Parathyroid adenoma (tissue), 2 donors: Measurements from ENCODE around the gene IRF3.
A peak's percentile ranks its signal among the peaks of the same experiment; 100 is the strongest.

Experiments used
- H2AFZ ChIP-seq: fragments of 300-600 bp; sonication (generic); one replicate; pipeline ENCODE4 v1.7.0; 2017; ENCODE audit warnings: antibody characterized with exemption, mild to moderate bottlenecking
- H3K27ac ChIP-seq: fragments of 300-600 bp; sonication (generic); one replicate; pipeline ENCODE4 v1.7.0; 2017
- H3K27me3 ChIP-seq: fragments of 300-600 bp; sonication (generic); one replicate; pipeline ENCODE4 v1.7.0; 2017; ENCODE audit warnings: low read length; ENCODE audit not compliant: control insufficient read depth, insufficient read depth
- H3K36me3 ChIP-seq: fragments of 300-600 bp; sonication (generic); one replicate; pipeline ENCODE4 v1.7.0; 2017; ENCODE audit warnings: low read length; ENCODE audit not compliant: control insufficient read depth, insufficient read depth
- H3K4me1 ChIP-seq: fragments of 300-600 bp; sonication (generic); one replicate; pipeline ENCODE4 v1.7.0; 2017; ENCODE audit warnings: control low read depth
- H3K4me2 ChIP-seq: fragments of 300-600 bp; sonication (generic); one replicate; pipeline ENCODE4 v1.7.0; 2017; ENCODE audit warnings: low read length
- H3K4me3 ChIP-seq: fragments of 300-600 bp; sonication (generic); one replicate; pipeline ENCODE4 v1.7.0; 2017; ENCODE audit warnings: low read depth, low read length
- H3K79me2 ChIP-seq: fragments of 300-600 bp; sonication (generic); one replicate; pipeline ENCODE4 v1.7.0; 2017; ENCODE audit warnings: control low read depth
- H3K9ac ChIP-seq: fragments of 300-600 bp; sonication (generic); one replicate; pipeline ENCODE4 v1.7.0; 2017; ENCODE audit warnings: mild to moderate bottlenecking
- H3K9me3 ChIP-seq: fragments of 300-600 bp; sonication (generic); one replicate; pipeline ENCODE4 v1.7.0; 2017; ENCODE audit warnings: low read length; ENCODE audit not compliant: control insufficient read depth
- CTCF ChIP-seq: fragments of 300-600 bp; sonication (generic); IDR thresholded peaks from one replicate; pipeline ENCODE4 v1.7.0; 2017; ENCODE audit warnings: antibody characterized with exemption, mild to moderate bottlenecking
- donor health status: primary hyperparathyroidism.

Gene IRF3

GRCh38 chr19:49684983-49685553, 19.4 kb upstream of the IRF3 start:
- no peak for TF ChIP-seq CTCF
- H3K9me3 ChIP-seq, result no peaks in the 10 kb centered on the region
- no peaks in the 10 kb centered on the region for H3K27me3 ChIP-seq
- H3K4me2 ChIP-seq, result no peak overlapping the region
- H2AFZ ChIP-seq, result no peak overlapping the region
- no peak overlapping the region for H3K4me3 ChIP-seq
- H3K4me1 ChIP-seq, result peaks cover 6% of the 10 kb centered on the region
- no peak overlapping the region for H3K9ac ChIP-seq
- H3K79me2 ChIP-seq, result peaks cover 16% of the 10 kb centered on the region
- H3K27ac ChIP-seq, result no peak overlapping the region
- no peaks in the 10 kb centered on the region for H3K36me3 ChIP-seq

DNA sequence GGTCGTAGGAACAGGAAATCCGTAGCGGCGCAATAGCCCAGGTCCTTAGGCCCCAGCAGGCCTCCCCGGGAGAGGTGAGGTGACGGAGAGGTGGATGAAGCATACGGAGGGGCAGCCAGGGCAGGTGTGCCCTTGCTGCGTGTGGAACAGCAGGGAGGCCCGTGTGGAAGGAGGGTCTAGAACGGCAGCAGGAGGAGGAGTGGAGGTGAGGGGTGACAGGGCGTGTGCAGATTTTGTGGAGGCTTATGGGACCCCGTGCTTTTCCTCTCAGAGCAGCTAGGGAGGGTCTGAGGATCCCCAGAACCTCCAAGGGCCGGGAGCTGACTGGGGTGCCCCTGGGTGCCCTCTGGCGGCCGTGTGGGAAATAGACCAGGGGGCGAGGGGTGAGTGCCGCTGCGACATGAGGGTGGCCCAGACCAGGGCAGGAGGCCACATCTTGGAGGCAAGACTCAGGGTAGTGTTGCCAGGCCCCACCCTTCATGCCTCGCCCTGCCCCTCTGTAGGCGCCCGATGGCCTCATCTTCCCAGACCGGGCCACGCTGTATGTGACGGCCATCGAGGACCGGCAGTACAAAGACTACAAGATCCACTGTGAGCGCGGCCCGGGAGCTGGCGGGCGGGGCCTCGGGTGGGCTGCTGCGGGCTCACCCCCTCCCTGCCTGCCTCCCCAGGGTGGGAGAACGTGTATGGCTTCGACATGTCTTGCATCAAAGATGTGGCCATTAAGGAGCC, 18.8 kb upstream of the IRF3 start:
- Histone ChIP-seq H3K79me2 (peaks cover 18% of the 10 kb centered on the region), H3K27ac (no peak overlapping the region), H3K27me3 (no peaks in the 10 kb centered on the region), H3K36me3 (no peaks in the 10 kb centered on the region), H2AFZ (no peak overlapping the region), H3K4me2 (no peak overlapping the region), H3K9me3 (no peaks in the 10 kb centered on the region), H3K4me3 (no peak overlapping the region), H3K4me1 (peaks cover 12% of the 10 kb centered on the region), H3K9ac (no peak overlapping the region)
- TF ChIP-seq CTCF, result peak; percentile 45

DNA sequence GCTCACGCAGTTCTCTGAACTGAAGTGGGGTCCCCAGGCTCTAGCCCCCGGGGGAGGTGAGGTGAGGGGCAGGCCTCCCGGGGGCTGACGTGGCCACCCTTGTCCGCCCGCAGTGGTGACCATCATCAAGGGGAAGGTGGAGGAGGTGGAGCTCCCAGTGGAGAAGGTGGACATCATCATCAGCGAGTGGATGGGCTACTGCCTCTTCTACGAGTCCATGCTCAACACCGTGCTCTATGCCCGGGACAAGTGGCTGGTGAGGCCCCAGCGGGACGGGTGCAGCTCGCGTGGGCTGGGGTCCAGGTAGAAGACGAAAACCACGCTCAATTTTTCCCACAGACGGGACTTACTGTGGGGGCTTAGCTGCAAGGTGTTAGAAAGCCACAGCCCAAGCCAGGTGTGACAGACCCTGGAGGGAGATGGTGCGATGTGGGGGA, 18.2 kb upstream of the IRF3 start:
- Histone ChIP-seq H2AFZ (no peak overlapping the region), H3K4me2 (no peak overlapping the region), H3K36me3 (no peaks in the 10 kb centered on the region), H3K4me3 (no peak overlapping the region), H3K27me3 (no peaks in the 10 kb centered on the region), H3K27ac (no peak overlapping the region), H3K9ac (no peak overlapping the region), H3K4me1 (peaks cover 18% of the 10 kb centered on the region), H3K9me3 (no peaks in the 10 kb centered on the region), H3K79me2 (peaks cover 18% of the 10 kb centered on the region)
- TF ChIP-seq CTCF, result no peak

DNA sequence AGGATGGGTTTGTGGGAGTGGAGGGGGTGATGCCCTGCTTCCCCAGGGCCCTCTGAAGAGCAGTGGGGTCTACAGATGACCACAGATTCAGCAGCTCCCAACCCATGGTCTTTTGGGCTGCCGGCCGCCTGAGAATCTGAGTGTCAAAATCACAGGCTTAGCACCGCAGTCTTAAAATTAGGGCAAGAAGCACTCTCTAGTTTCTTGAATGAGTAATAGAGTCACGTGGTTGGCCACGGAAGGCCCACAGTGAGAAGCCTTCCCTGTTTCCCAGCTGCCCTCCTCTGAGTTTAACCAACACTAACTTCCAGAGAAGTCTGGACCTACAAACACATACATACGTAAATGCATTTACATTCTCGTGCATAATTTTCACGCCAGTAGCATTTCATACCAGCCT, 16.6 kb upstream of the IRF3 start:
- no peak for TF ChIP-seq CTCF
- Histone ChIP-seq H3K4me2 (no peak overlapping the region), H3K9me3 (no peaks in the 10 kb centered on the region), H3K4me1 (peaks cover 18% of the 10 kb centered on the region), H3K79me2 (peaks cover 18% of the 10 kb centered on the region), H3K9ac (no peak overlapping the region), H3K27me3 (no peaks in the 10 kb centered on the region), H3K27ac (no peak overlapping the region), H3K36me3 (no peaks in the 10 kb centered on the region), H3K4me3 (no peak overlapping the region), H2AFZ (no peak overlapping the region)

DNA sequence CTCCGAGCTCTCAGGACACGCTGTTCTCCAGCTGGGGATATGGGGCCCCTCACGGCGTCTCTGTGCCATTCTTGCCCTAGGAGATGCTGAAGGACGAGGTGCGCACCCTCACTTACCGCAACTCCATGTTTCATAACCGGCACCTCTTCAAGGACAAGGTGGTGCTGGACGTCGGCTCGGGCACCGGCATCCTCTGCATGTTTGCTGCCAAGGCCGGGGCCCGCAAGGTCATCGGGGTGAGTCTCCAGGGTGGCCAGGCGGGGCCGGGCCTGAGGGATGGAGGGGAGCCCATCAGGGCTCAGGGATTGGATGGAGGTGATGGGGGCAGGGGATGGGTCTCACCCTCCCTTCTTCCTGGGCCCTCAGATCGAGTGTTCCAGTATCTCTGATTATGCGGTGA, 16.2 kb upstream of the IRF3 start:
- no peaks in the 10 kb centered on the region for H3K27me3 ChIP-seq
- TF ChIP-seq CTCF, result no peak
- no peak overlapping the region for H3K9ac ChIP-seq
- H3K4me1 ChIP-seq, result peaks cover 18% of the 10 kb centered on the region
- peaks cover 18% of the 10 kb centered on the region for H3K79me2 ChIP-seq
- no peak overlapping the region for H3K27ac ChIP-seq
- H3K4me2 ChIP-seq, result no peak overlapping the region
- no peak overlapping the region for H3K4me3 ChIP-seq
- no peaks in the 10 kb centered on the region for H3K9me3 ChIP-seq
- no peak overlapping the region for H2AFZ ChIP-seq
- no peaks in the 10 kb centered on the region for H3K36me3 ChIP-seq
